K562 (cell line): Measurements from ENCODE around the gene VEGFA. TPM values are rescaled to one million over a fixed set of nuclear protein-coding genes. Genes with fewer than 3 reads are reported as not detected.

ENCODE experiments used
- ASH1L ChIP-seq: fragments of 450-650 bp; IDR thresholded peaks from 2 replicates; pipeline ENCODE4 v1.6.1; 2018; ENCODE audit warnings: borderline replicate concordance, mild to moderate bottlenecking, low read depth; ENCODE audit not compliant: partially characterized antibody
- BRD9 ChIP-seq: fragments of 450-650 bp; IDR thresholded peaks from 2 replicates; pipeline ENCODE4 v1.6.1; 2018; ENCODE audit warnings: low read depth; ENCODE audit not compliant: partially characterized antibody
- C11orf30 ChIP-seq: fragments of 450-650 bp; IDR thresholded peaks from 2 replicates; pipeline ENCODE4 v1.6.1; 2016; ENCODE audit warnings: low read depth, mild to moderate bottlenecking
- CEBPG ChIP-seq, 3 experiments: fragments of 200-800 bp in 1 of 3; sonication (Bioruptor generic) in 1 of 3; sonication (generic) in 1 of 3; formaldehyde crosslinking in 1 of 3; IDR thresholded peaks in 2 of 3; conservative IDR thresholded peaks in 1 of 3; 2 replicates each; pipeline versions ENCODE4 v1.6.1 to v1.8.0; 2016 to 2022; ENCODE audit warnings: missing compliant biosample characterization in 2 of 3, missing genetic modification characterization in 2 of 3, mild to moderate bottlenecking in 1 of 3, missing genetic modification reagents in 1 of 3
- CTBP1 ChIP-seq: fragments of 450-650 bp; IDR thresholded peaks from 2 replicates; pipeline ENCODE4 v1.6.1; 2016; ENCODE audit warnings: borderline replicate concordance
- MCM7 ChIP-seq, 2 experiments: fragments of 450-650 bp; IDR thresholded peaks; 2 replicates each; pipeline ENCODE4 v1.6.1; 2016 to 2018
- NR2C2 ChIP-seq, 2 experiments: fragments of 200-800 bp in 1 of 2; sonication (Bioruptor generic) in 1 of 2; sonication (generic) in 1 of 2; formaldehyde crosslinking in 1 of 2; IDR thresholded peaks; 2 replicates each; pipeline versions ENCODE4 v1.6.1 to v1.8.0; 2016 to 2022; ENCODE audit warnings: mild to moderate bottlenecking in 1 of 2, missing compliant biosample characterization in 1 of 2, missing genetic modification characterization in 1 of 2, missing genetic modification reagents in 1 of 2
- POU5F1 ChIP-seq: fragments of 150-350 bp; IDR thresholded peaks from 2 replicates; pipeline ENCODE4 v1.6.1; 2014; ENCODE audit warnings: borderline replicate concordance, low read length, low read depth, mild to moderate bottlenecking; ENCODE audit not compliant: partially characterized antibody
- RCOR1 ChIP-seq, 2 experiments: IDR thresholded peaks; 2 replicates each; pipeline ENCODE4 v1.6.1; 2012; ENCODE audit warnings: low read depth in 2 of 2, low read length in 2 of 2, borderline replicate concordance in 1 of 2, improper control_type of control experiment in 1 of 2
- SAFB ChIP-seq: fragments of 200-400 bp; formaldehyde crosslinking; IDR thresholded peaks from 2 replicates; pipeline ENCODE4 v1.6.1; 2017; ENCODE audit warnings: low read depth, low read length, borderline replicate concordance
- SUPT5H ChIP-seq: fragments of 450-650 bp; IDR thresholded peaks from 2 replicates; pipeline ENCODE4 v1.6.1; 2016
- ZNF707 ChIP-seq: fragments of 250-450 bp; sonication (Bioruptor Pico); conservative IDR thresholded peaks from 2 replicates; pipeline ENCODE4 v1.8.0; 2022; ENCODE audit warnings: inconsistent platforms, mild to moderate bottlenecking, moderate library complexity
- polyA plus RNA-seq, 8 experiments: library from polyadenylated mRNA; depleted of rRNA in 4 of 8; stranded (reverse) in 5 of 8; unstranded in 3 of 8; fragments of >200 nt; fragmentation: Nextera tagmentation in 2 of 8; fragmentation: Illumina TruSeq in 1 of 8; extraction: Ambion mirVana in 2 of 8; extraction: Trizol in 1 of 8; gene quantifications; 2 replicates each; pipeline versions ENCODE4 v1.2.1 to v1.2.3, GENCODE V29; 2011 to 2014; ENCODE audit warnings: inconsistent platforms in 1 of 8, missing spikeins in 1 of 8
- total RNA-seq, 7 experiments: library from RNA; depleted of rRNA in 6 of 7; stranded (reverse); fragments of >200 nt in 6 of 7; fragmentation: Illumina TruSeq in 2 of 7; extraction: Trizol in 2 of 7; gene quantifications; 2 replicates each; pipeline versions ENCODE4 v1.2.1 to v1.2.3, GENCODE V29; 2011 to 2021; ENCODE audit warnings: low replicate concordance in 1 of 7
- TF ChIP-seq, protein P1 (sequence below): fragments of 450-650 bp; IDR thresholded peaks from 2 replicates; pipeline ENCODE4 v1.7.0; 2016; ENCODE audit warnings: borderline replicate concordance
- TF ChIP-seq, protein P2 (sequence below): IDR thresholded peaks from 3 replicates; pipeline ENCODE4 v1.6.1; 2011; ENCODE audit warnings: borderline replicate concordance, mild to moderate bottlenecking, moderate library complexity; ENCODE audit not compliant: insufficient read length; ENCODE audit errors: extremely low read depth
- TF ChIP-seq, protein P3 (sequence below): fragments of 450-650 bp; IDR thresholded peaks from 2 replicates; pipeline ENCODE4 v1.6.1; 2014; ENCODE audit warnings: low read depth, mild to moderate bottlenecking, moderate library complexity, borderline replicate concordance
- TF ChIP-seq, protein P4 (sequence below): sonication (generic); formaldehyde crosslinking; IDR thresholded peaks from 2 replicates; pipeline ENCODE4 v1.8.0; 2022; ENCODE audit warnings: mild to moderate bottlenecking, missing genetic modification reagents

The VEGFA gene
- total and polyA plus RNA-seq, 9 of the 15 experiments (the other 6 are each of a cell fraction or from before 2014, with no cell fraction given) = 14.0 to 271 (median 124) TPM

DNA sequence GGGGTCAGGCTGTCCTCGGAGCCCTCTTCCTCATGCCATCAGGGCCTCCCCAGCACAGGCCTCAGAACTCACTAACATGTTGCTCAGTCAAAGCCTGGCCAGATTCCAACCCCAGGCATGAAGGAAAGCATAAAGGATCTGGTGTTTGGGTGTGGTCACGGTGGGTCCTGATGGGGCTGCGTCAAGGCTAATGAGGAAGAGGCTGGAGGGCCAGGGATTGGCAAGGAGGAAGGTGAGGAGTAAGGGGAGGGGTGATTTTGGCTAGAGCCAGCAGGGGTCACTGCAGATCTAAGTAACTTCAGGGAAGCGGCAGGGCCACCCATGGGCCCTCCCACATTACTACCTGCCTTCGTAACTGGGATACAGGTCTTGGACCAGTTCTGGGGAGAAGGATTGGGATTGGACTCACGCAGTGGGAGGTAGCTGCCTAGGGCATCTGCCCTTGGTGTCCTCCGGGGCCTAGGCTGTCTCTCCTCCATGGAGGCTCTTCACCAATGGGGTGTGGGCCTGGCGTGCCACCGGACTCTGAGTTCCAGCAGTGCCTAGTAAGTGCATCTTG is 46.2 kb upstream of the VEGFA start (continued):
- TF ChIP-seq SAFB (no peak), POU5F1 (no peak), C11orf30 (no peak), CEBPG (CRISPR knock-in tag; IDR thresholded peaks at IDR 0.05) (no peak), CEBPG (tag; conservative IDR thresholded peaks at IDR 0.05 in 1 of 2, IDR thresholded peaks at IDR 0.05 in 1 of 2) (no peak), SUPT5H (no peak), ASH1L (no peak), ZNF707 (CRISPR knock-in tag) (no peak), RCOR1 (IDR thresholded peaks at IDR 0.05; ENCODE audit: borderline replicate concordance in 1 of 2, low read depth in 2 of 2, low read length in 2 of 2) (peak in 1 of 2 experiments; percentile 92; a peak in 2 of 4 replicates), MCM7 (IDR thresholded peaks at IDR 0.05) (no peak), CTBP1 (peak; percentile 94), BRD9 (peak; percentile 80), NR2C2 (CRISPR knock-in tag; IDR thresholded peaks at IDR 0.05) (no peak), NR2C2 (tag; IDR thresholded peaks at IDR 0.05) (0 out of 2 replicates have a peak, but pooled peaks have one; percentile 6)
- TF ChIP-seq, protein P1, sequence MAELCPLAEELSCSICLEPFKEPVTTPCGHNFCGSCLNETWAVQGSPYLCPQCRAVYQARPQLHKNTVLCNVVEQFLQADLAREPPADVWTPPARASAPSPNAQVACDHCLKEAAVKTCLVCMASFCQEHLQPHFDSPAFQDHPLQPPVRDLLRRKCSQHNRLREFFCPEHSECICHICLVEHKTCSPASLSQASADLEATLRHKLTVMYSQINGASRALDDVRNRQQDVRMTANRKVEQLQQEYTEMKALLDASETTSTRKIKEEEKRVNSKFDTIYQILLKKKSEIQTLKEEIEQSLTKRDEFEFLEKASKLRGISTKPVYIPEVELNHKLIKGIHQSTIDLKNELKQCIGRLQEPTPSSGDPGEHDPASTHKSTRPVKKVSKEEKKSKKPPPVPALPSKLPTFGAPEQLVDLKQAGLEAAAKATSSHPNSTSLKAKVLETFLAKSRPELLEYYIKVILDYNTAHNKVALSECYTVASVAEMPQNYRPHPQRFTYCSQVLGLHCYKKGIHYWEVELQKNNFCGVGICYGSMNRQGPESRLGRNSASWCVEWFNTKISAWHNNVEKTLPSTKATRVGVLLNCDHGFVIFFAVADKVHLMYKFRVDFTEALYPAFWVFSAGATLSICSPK = no peak
- TF ChIP-seq, protein P2, sequence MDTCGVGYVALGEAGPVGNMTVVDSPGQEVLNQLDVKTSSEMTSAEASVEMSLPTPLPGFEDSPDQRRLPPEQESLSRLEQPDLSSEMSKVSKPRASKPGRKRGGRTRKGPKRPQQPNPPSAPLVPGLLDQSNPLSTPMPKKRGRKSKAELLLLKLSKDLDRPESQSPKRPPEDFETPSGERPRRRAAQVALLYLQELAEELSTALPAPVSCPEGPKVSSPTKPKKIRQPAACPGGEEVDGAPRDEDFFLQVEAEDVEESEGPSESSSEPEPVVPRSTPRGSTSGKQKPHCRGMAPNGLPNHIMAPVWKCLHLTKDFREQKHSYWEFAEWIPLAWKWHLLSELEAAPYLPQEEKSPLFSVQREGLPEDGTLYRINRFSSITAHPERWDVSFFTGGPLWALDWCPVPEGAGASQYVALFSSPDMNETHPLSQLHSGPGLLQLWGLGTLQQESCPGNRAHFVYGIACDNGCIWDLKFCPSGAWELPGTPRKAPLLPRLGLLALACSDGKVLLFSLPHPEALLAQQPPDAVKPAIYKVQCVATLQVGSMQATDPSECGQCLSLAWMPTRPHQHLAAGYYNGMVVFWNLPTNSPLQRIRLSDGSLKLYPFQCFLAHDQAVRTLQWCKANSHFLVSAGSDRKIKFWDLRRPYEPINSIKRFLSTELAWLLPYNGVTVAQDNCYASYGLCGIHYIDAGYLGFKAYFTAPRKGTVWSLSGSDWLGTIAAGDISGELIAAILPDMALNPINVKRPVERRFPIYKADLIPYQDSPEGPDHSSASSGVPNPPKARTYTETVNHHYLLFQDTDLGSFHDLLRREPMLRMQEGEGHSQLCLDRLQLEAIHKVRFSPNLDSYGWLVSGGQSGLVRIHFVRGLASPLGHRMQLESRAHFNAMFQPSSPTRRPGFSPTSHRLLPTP = no peak
- TF ChIP-seq, protein P3, sequence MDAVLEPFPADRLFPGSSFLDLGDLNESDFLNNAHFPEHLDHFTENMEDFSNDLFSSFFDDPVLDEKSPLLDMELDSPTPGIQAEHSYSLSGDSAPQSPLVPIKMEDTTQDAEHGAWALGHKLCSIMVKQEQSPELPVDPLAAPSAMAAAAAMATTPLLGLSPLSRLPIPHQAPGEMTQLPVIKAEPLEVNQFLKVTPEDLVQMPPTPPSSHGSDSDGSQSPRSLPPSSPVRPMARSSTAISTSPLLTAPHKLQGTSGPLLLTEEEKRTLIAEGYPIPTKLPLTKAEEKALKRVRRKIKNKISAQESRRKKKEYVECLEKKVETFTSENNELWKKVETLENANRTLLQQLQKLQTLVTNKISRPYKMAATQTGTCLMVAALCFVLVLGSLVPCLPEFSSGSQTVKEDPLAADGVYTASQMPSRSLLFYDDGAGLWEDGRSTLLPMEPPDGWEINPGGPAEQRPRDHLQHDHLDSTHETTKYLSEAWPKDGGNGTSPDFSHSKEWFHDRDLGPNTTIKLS = no peak
- TF ChIP-seq, protein P4, sequence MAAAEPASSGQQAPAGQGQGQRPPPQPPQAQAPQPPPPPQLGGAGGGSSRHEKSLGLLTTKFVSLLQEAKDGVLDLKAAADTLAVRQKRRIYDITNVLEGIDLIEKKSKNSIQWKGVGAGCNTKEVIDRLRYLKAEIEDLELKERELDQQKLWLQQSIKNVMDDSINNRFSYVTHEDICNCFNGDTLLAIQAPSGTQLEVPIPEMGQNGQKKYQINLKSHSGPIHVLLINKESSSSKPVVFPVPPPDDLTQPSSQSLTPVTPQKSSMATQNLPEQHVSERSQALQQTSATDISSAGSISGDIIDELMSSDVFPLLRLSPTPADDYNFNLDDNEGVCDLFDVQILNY (CRISPR knock-in tag) = no peak
